Type B pancreatic cell (in vitro differentiated cells): Measurements from ENCODE around the gene SLC25A27. TPM values are rescaled to one million over a fixed set of nuclear protein-coding genes. Genes with fewer than 3 reads are reported as not detected.
"Not testable (repeated sequence)": the region's sequence is repeated elsewhere in the genome, so short reads cannot be mapped to it uniquely, and the experiment has no call there.

Experiments used
- DNase-seq: peaks from one replicate; pipeline ENCODE4 v3.0.0; 2021; ENCODE audit warnings: mixed read lengths; ENCODE audit not compliant: unreplicated experiment; ENCODE audit errors: extremely low spot score
- H3K27ac Mint-ChIP-seq: 2 replicates; pipeline ENCODE4 v1.8.0; 2021; ENCODE audit warnings: mild to moderate bottlenecking, mixed read lengths
- H3K27me3 Mint-ChIP-seq: 2 replicates; pipeline ENCODE4 v1.8.0; 2021; ENCODE audit warnings: mixed read lengths
- H3K36me3 Mint-ChIP-seq: 2 replicates; pipeline ENCODE4 v1.8.0; 2021; ENCODE audit warnings: mixed read lengths
- H3K4me1 Mint-ChIP-seq: one replicate; pipeline ENCODE4 v1.8.0; 2021; ENCODE audit warnings: mixed read lengths; ENCODE audit not compliant: unreplicated experiment
- H3K4me3 Mint-ChIP-seq: 2 replicates; pipeline ENCODE4 v1.8.0; 2021; ENCODE audit warnings: mild to moderate bottlenecking, mixed read lengths
- H3K9me3 Mint-ChIP-seq: 2 replicates; pipeline ENCODE4 v1.8.0; 2021; ENCODE audit warnings: mixed read lengths
- CTCF ChIP-seq: fragments of 200-600 bp; sonication (generic); conservative IDR thresholded peaks from 2 replicates; pipeline ENCODE4 v1.5.0; 2021; ENCODE audit warnings: antibody characterized with exemption, mild to moderate bottlenecking
- total RNA-seq: library from RNA; stranded (reverse); gene quantifications from 2 replicates; pipeline ENCODE4 v1.2.1, GENCODE V29; 2021; ENCODE audit warnings: low replicate concordance

The SLC25A27 gene
- total RNA-seq, 1 donor from 2014 or later: 18.1 TPM

GRCh38 chr6:46642928-46643751, 9.6 kb upstream of the SLC25A27 start:
- no peak for TF ChIP-seq CTCF
- H3K36me3 Mint-ChIP-seq: peaks cover 7% of the 10 kb centered on the region
- peaks cover 7% of the 10 kb centered on the region for H3K4me1 Mint-ChIP-seq
- peaks cover 3% of the 10 kb centered on the region for H3K9me3 Mint-ChIP-seq
- no peak overlapping the region for H3K4me3 Mint-ChIP-seq
- DNase-seq: no peak
- H3K27me3 Mint-ChIP-seq: no peaks in the 10 kb centered on the region
- H3K27ac Mint-ChIP-seq: no peak overlapping the region

- TF ChIP-seq CTCF: no peak
- H3K4me3 Mint-ChIP-seq: no peak overlapping the region
- H3K9me3 Mint-ChIP-seq: peaks cover 3% of the 10 kb centered on the region
- H3K27me3 Mint-ChIP-seq: no peaks in the 10 kb centered on the region
- H3K36me3 Mint-ChIP-seq: peaks cover 12% of the 10 kb centered on the region
- peaks cover 13% of the 10 kb centered on the region for H3K4me1 Mint-ChIP-seq
- no peak for DNase-seq
- no peak overlapping the region for H3K27ac Mint-ChIP-seq
Measured at GRCh38 chr6:46645265-46645664, 7.5 kb upstream of the SLC25A27 start.

GRCh38 chr6:46648108-46648507, 4.7 kb upstream of the SLC25A27 start:
- H3K27me3 Mint-ChIP-seq, H3K9me3 Mint-ChIP-seq, H3K27ac Mint-ChIP-seq, DNase-seq, H3K36me3 Mint-ChIP-seq: not testable (repeated sequence)
- H3K4me1 Mint-ChIP-seq: peaks cover 20% of the 10 kb centered on the region
- peak overlapping the region; percentile 33 for H3K4me3 Mint-ChIP-seq

- peaks cover 6% of the 10 kb centered on the region for H3K27me3 Mint-ChIP-seq
- no peaks in the 10 kb centered on the region for H3K9me3 Mint-ChIP-seq
- no peak overlapping the region for H3K27ac Mint-ChIP-seq
- no peak overlapping the region for H3K4me3 Mint-ChIP-seq
- H3K36me3 Mint-ChIP-seq: peaks cover 8% of the 10 kb centered on the region
- TF ChIP-seq CTCF: no peak
- peaks cover 26% of the 10 kb centered on the region for H3K4me1 Mint-ChIP-seq
- no peak for DNase-seq
Measured at GRCh38 chr6:46648869-46649492, 3.8 kb upstream of the SLC25A27 start.

GRCh38 chr6:46651006-46651405, 1.8 kb upstream of the SLC25A27 start:
- Mint-ChIP-seq H3K4me1 (peaks cover 26% of the 10 kb centered on the region), H3K4me3 (peak overlapping the region; percentile 95), H3K27me3 (peaks cover 15% of the 10 kb centered on the region), H3K27ac (no peak overlapping the region), H3K9me3 (no peaks in the 10 kb centered on the region), H3K36me3 (peaks cover 8% of the 10 kb centered on the region)
- no peak for TF ChIP-seq CTCF
- DNase-seq: no peak

- peaks cover 8% of the 10 kb centered on the region for H3K36me3 Mint-ChIP-seq
- no peak for TF ChIP-seq CTCF
- DNase-seq: no peak
- peaks cover 26% of the 10 kb centered on the region for H3K4me1 Mint-ChIP-seq
- H3K27me3 Mint-ChIP-seq: peaks cover 15% of the 10 kb centered on the region
- H3K4me3 Mint-ChIP-seq: peak overlapping the region; percentile 95
- no peaks in the 10 kb centered on the region for H3K9me3 Mint-ChIP-seq
- peak overlapping the region; percentile 91 for H3K27ac Mint-ChIP-seq
Measured at GRCh38 chr6:46651816-46652215, 959 bp upstream of the SLC25A27 start.
